HG03460 (cell line): ENCODE measurements around the gene LRRN1.

Experiments used
- ATAC-seq: cut with Tn5 transposase; IDR thresholded peaks from one replicate; pipeline ENCODE4 v1.9.1; 2021; ENCODE audit not compliant: unreplicated experiment

LRRN1 gene

DNA sequence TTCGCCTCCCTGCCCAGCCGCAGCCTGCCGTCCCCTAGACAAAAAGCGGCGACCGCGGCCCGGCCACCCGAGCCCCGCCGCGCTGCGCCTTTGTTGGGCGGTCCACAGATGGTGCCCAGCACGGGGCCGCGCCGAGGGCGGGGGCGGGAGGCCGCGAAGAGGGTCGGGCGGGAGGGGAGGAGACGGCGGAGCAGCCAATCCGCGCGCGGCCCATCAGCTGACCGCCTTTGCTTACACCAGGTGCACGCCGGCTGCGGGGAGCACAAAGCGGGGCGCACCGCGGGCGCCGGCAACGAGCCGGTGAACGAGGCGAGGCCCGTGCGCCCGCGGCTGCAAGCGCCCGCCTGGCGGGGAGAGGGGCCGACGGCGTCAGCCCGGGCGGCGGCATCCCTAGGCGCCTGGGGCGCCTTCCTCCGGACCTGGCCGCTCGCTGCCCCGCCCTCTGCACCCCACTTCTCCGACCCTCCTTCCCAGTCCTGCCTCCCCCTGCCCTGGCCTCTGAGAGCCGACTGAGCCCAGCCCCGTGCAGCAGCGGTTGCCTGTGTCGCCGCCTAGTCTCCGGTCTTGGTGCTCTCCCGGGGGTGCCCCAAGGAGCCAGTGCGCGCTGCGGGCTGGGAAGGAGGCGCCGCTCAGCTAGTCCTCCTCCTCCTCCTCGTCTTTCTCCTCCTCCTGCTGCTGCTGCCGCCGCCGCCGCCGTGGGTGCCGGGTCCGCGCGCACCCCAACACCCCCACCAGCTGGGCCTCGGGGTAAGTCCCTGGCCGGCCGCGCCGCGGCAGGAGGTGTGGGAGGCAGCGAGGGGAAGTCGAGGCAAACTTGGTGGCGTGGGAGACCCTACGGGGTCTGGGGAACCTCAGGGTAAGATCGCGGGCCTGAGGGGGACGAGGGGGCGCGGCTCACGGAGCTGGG, at the start of gene LRRN1:
TSS of gene LRRN1 (plus strand) at position 259 of the 907 bp plus-strand sequence. CDS start 45,211 bp downstream, outside the sequence.
- no peak for ATAC-seq

DNA sequence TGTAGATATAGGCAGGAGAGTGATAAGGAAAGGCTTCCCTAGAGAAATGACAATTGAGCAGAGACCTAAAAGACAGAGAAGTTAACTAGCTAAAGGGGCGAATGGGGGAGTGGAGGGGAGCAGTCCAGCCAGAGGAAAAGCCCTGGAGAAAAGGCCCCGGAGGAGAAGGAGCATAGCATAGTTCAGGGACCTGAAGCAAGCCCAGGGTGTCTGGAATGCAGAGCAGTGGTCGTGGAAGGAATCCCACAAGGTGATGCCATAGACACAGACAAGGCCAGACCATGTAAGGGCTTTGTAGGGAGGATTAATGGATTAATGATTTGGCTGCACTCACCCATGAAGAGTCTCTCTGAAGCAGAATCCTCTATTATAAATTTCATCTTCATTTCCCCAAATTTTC, 45.8 kb upstream of the LRRN1 start:
- no peak for ATAC-seq

DNA sequence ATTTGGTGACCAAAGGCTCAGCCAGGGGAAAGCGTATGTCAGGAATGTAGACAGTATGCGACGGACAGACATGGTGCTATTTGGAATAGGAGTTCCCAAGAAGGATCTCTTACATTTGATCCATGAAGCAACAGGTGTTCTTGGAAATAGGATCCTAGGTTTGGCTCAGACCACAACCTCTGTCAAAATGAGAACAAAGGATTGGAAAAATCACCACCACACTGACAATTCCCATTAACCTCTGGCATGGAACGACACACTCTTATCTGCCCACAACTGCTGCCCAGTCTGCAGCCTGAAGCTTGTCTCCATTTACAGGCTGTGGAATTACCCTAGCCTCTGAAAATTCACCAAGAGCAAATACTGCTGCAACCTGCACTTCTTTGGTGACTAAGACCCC, 33.6 kb upstream of the LRRN1 start:
- no peak for ATAC-seq

DNA sequence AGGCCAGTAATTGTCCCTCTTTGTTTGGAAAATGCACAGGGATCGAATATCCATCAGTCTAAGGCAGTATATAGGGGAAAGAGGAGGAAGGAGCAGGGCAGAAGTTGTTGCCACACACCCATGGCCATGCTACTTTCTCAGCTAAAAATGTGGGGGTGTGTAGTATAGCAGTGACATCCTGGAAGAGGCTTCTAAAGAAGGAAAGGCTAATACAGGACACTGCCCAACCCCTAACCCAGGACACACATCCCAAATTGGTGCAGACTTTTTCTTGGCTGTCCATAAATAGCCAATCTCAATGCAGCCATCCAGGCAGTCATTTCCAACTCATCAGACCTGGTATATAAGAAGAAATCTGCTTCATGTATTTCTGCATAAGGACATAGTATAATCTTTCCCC, 33.1 kb upstream of the LRRN1 start:
- ATAC-seq, result no peak

DNA sequence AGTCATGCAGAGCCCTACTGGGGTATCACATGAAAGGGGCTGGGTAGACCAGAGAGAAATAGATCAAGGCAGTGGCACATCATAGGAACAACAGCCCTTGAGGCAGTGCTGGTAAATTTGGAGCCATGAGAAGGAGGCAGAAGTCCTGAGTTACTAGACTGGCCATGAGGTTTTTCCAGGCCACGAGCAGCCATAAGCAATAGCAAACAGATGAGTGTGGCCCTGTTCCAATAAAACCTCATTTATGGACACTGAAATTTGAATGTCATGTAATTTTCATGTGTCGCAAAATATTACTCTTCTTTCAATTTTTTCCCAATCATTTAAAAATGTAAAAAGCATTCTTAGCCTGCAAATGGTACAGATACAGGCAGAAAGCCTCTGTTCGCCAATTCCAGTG, 28.1 kb upstream of the LRRN1 start:
- no peak for ATAC-seq

DNA sequence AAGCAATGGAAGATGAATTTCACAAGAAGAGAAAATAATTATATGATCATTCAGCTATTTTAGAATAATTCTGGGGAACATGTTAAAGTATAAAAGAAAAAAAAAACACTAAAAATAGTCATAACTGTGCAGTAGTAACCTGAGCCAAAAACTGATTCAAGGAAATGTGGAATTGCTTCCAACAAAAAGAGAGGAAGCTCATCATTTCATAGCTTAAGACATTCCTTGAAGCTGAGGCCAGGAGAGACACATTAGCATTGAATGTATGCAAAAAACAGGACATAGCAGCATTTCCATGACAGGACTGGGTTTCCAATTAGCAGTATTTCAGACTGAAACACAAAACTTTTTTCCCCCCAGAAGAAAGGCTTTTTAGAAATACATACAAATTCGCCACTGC, 27.7 kb upstream of the LRRN1 start:
- ATAC-seq, result no peak

GRCh38 chr3:3772338-3772737, 26.9 kb upstream of the LRRN1 start:
- no peak for ATAC-seq

DNA sequence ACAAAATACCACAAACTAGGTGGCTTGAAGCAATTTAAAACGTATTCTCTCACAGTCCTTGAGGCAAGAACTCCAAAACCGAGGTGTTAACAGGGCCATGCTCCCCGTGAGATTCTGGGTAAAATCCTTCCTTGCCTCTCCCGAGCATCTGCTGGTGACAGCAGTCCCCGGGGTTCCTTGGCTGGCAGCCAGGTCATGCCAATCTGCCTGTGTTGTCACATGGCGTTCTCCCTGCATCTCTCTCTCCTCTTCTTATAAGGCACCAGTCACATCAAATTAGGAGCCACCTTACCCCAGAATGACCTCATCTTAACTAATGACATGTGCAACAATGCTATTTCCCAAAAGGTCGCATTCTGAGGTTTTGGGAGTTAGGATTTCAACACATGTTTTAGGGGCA, 26.3 kb upstream of the LRRN1 start:
- no peak for ATAC-seq

GRCh38 chr3:3776607-3777006, 22.6 kb upstream of the LRRN1 start:
- ATAC-seq, result no peak

DNA sequence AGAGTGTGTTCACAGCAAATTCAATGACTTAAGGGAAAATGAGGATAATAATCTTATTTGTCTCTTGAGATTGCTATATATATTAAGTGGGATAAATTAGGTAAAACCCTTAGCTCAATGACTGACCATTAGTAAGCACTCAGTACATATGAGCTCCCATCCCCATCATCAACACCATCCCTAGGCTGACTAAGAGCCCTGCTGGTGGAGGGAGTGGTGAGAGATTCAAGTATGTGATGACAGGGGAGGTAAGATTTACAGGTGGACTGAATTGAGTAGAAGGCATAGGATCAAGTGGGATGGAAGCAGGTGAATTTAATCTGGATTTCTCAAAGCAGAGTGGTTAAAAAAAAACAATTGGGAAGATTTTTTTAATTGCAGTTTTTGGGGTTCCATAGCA, 21.0 kb upstream of the LRRN1 start:
- ATAC-seq, result no peak

DNA sequence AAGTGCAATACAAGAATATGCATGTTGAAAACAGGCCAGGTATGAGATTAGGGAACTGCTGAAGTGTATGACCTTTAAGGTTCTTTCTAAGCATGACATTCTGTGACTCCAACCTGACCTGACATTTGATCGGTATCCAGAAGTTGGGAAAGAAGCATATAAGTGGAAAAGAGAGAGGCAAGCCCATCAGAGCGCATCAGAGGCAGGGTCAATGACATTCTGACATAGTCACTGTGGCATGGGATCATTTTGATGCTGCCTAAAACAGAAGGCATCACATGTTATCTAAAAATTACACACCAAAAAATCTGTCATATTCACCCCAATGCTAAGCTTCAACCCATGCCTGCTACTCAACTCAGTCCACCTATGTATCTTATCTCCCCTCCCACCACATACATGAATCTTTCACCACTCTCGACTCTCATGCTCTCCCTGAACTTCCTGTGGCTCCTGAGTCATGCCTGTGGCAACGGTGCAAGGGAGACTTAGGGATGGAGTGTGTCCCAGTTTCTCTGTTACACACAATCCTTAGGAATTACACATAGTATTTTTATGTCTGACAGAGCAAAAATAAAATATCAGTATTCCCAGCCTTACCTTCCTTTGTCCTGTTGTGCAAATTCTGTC, 20.5 kb upstream of the LRRN1 start:
- ATAC-seq, result no peak

DNA sequence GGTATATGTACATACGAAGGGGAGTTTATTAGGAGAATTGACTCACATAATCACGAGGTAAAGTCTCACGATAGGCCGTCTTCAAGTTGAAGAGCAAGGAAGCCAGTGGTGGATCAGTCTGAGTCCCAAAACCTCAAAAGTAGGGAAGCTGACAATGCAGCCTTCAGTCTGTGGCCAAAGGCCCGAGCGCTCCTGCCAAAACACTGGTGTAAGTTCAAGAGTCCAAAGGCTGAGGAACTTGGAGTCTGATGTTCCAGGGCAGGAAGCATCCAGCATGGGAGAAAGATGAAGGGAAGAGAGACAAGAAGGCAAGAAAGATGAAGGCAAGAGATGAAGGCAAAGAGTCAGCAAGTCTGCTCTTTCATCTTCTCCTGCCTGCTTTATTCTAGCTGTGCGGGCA, 16.8 kb upstream of the LRRN1 start:
- ATAC-seq, result no peak

DNA sequence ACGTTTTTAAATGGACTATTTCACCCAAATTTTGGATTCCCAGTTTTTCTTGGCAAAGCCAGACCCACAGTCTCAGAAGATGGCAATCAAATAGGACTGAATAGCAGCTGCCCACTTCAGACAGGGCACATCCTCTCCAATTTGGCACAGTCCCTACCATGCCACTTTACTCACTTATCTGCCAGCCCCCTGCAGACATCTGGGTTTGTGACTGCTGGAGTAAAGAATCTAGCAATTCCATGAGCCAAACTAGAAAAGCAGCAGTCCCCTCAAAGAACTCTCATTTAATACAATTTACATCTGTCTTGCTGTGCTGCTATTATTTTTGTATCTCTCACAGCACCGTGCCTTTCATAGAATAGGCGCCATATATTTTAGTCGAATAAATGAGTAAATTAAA, 16.0 kb upstream of the LRRN1 start:
- ATAC-seq, result no peak

DNA sequence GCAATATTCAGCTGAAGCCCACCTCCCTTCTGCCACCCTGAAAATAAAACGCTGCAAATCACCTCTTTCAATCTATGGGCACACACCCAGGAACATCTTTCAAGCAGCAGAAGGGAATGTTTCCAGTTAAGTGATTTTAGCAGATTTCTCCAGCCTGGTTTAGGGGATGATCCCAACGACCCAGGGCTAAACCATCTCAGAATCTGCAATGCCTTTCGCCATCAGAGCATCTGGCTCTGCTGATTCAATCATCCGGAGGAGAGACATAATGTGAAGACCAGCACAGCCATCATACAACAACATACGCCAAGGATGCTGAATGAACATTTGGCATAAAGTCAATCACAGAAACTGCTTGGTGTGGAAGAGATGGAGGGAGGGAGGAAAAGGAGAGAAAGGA, 15.5 kb upstream of the LRRN1 start:
- no peak for ATAC-seq

- no peak for ATAC-seq
Measured at GRCh38 chr3:3792391-3792790, 6.8 kb upstream of the LRRN1 start.

DNA sequence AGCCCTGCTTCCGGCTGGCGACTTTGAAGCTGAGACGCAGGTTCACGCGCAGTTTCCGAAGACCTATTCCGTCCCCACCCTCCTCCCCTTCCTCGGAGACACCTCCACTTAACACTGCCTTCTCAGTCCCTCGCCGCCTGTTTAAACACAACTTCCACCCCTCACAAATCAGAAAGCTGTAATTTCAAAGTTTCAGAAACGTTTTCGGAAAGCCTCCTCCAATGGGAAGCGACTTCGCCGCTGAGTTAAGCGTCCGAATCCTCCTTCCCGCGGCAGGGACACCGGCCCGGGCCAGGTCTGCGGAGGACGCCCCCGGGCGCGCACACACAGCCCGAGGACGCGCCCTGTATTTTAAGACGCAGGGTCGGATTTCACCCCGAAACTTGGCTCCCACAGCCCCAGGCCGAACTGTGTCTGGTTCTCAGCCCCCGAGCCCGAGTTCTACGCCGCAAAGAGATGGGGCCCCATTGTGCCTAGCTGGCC, 559 bp upstream of the LRRN1 start:
- ATAC-seq, result no peak

DNA sequence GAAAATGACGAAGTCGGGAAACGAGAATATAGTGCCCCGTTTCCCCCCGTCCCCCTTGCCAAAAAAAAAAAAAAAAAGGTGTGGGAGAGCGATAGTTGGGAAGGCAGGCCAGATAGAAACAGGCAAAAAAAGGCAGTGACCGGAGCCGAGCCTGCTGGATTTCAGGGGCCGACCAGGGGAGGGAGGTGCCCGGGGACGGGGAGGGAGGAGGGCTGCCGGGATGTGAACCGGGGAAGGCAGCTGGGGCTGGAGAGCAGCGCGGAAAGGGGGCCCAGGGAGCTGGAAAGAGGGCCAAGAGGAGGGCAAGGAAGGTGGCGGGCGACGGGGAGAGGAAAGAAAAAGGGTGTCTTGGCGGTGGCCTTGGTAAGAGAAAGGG, 837 bp downstream of the LRRN1 start:
- no peak for ATAC-seq

DNA sequence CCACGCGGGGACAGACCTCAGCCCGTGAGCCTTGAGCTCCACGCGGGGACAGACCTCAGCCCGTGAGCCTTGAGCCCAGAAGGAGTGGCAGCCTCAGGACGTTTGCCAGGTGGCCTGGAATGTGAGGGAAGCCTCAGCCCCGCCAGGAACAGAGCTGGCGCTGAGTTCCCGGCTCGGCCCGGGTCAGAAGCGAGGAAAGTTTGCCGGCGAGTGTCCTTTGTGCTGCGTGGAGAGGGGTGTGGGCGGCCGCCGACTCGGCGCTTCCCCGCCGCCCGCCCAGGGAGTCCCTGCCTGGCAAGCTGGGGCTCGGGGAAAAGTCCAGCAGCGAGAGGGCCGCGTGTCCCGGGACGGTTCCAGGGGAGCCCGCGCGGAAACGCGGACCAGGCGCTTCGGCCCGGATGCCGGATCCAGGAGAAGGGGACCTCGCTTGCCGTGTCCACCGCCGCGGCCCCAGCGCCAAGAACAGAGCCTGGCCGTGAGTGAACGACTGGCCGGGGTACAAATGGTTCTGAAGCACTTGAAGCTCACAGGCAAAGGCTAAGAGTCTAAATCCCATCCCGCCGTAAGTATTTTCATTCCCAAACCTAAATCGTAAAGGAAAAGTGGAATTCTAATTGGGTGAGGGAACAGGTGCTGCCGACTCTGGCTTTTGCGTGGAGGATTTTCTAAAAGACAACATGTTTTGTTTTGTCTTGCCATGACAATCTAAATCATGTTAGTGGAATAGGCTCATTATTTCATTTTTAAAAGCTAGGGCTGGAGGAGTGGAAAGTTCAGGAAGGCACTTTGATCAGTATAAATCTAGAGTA, 1.7 kb downstream of the LRRN1 start:
- ATAC-seq, result no peak

DNA sequence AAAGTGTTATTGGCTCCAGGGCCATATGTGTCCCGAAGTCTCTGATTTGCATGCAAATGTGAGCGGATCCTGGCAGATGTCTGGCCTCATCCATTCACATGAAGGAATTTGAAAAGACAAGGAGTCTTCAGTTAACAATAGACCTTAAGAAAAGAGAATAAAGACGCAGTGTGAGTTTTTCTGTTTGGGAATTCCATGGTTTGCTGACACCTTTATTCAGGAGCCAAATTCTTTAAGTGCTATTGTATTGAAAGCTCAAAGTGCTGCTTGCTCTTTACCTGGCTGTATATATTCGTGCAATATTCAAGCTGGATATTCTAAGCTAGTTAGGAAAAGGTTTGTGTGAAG, 2.2 kb downstream of the LRRN1 start:
- no peak for ATAC-seq

DNA sequence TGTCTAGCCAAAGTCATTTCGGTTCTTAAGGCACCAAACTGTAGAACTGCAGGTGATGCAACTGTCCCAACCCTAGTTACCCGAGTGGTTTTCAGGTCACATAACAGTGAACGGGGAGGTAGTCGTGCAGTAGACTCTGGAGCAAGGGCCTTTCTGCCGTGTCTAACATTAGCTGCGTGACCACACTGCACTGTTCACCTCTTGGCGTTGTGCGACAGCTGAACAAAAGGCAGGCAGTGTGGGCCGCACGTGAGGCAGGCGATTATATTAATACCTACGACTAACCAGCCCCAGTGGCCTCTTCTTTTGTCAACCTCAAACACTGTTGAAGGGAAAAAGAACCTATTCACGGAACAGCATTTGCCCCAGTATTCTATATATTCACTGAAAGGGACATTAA, 2.8 kb downstream of the LRRN1 start:
- no peak for ATAC-seq

GRCh38 chr3:3804560-3804959, 5.3 kb downstream of the LRRN1 start:
- no peak for ATAC-seq

GRCh38 chr3:3806092-3806491, 6.9 kb downstream of the LRRN1 start:
- no peak for ATAC-seq
